Measurements from ENCODE around the gene SLC35B2. TPM values are rescaled to one million over a fixed set of nuclear protein-coding genes. Genes with fewer than 3 reads are reported as not detected.

The SLC35B2 gene
- total and polyA plus RNA-seq, 9 of the 15 experiments (the other 6 are each of a cell fraction or from before 2014, with no cell fraction given) = 14.5 to 59.1 (median 47.1) TPM

GRCh38 chr6:44257025-44257752 lies at the start of gene SLC35B2 (continued):
- peak; percentile 76; the same call in 1 of the 2 replicates for TF ChIP-seq LEF1 (IDR thresholded peaks at IDR 0.05)
- TF ChIP-seq SMARCA4 (IDR thresholded peaks at IDR 0.05) = no peak; the same call in 1 of the 2 replicates
- TF ChIP-seq ZHX1 (conservative IDR thresholded peaks at IDR 0.05; ENCODE audit: low read length) = no peak
- no peak; the same call in 1 of the 2 replicates for TF ChIP-seq ZNF695 (CRISPR knock-in tag; IDR thresholded peaks at IDR 0.05)
- TF ChIP-seq ARNT (IDR thresholded peaks at IDR 0.05) = no peak
- no peak for TF ChIP-seq ADNP (tag; IDR thresholded peaks at IDR 0.05)
- peak; percentile 44 for TF ChIP-seq SOX6 (IDR thresholded peaks at IDR 0.05)
- peak in 1 of 3 experiments; percentile 80 for TF ChIP-seq YY1 (IDR thresholded peaks at IDR 0.05; ENCODE audit: borderline replicate concordance in 1 of 3, control insufficient read depth in 1 of 3, extremely low read depth in 1 of 3, insufficient read depth in 3 of 3, insufficient read length in 1 of 3, insufficient replicate concordance in 2 of 3, low read depth in 1 of 3, low read length in 2 of 3)
- TF ChIP-seq UBTF (IDR thresholded peaks at IDR 0.05; ENCODE audit: borderline replicate concordance in 1 of 2, low read depth in 2 of 2, low read length in 2 of 2) = no peak
- no peak for TF ChIP-seq DMBX1 (CRISPR knock-in tag; IDR thresholded peaks at IDR 0.05; ENCODE audit: borderline replicate concordance)
- peak; percentile 84 for TF ChIP-seq HMGXB4 (CRISPR knock-in tag; IDR thresholded peaks at IDR 0.05)
- no peak for TF ChIP-seq FOXO4 (CRISPR knock-in tag; IDR thresholded peaks at IDR 0.05)
- no peak for TF ChIP-seq PBX2 (CRISPR knock-in tag; IDR thresholded peaks at IDR 0.05; ENCODE audit: low read depth)
- TF ChIP-seq PBX2 (tag; conservative IDR thresholded peaks at IDR 0.05; ENCODE audit: low read depth) = no peak
- TF ChIP-seq ZNF668 (CRISPR knock-in tag; IDR thresholded peaks at IDR 0.05) = no peak

Data from K562 (cell line).